HG02798 (cell line): Measurements from ENCODE around the gene KLF2.
A peak's percentile ranks its signal among the peaks of the same experiment; 100 is the strongest.
"Not testable (repeated sequence)": the region's sequence is repeated elsewhere in the genome, so short reads cannot be mapped to it uniquely, and the experiment has no call there.

Experiments used
- ATAC-seq: cut with Tn5 transposase; IDR thresholded peaks from one replicate; pipeline ENCODE4 v1.9.1; 2021; ENCODE audit warnings: mild to moderate bottlenecking; ENCODE audit not compliant: unreplicated experiment, poor library complexity

KLF2 gene

GRCh38 chr19:16335226-16335625 is 10.6 kb downstream of the KLF2 start:
- ATAC-seq = no peak

GRCh38 chr19:16336571-16336970 is 11.9 kb downstream of the KLF2 start:
- no peak for ATAC-seq

GRCh38 chr19:16337809-16338469 is 13.3 kb downstream of the KLF2 start:
- no peak for ATAC-seq

- ATAC-seq = peak; percentile 36
Observed at GRCh38 chr19:16338470-16339360, 14.1 kb downstream of the KLF2 start.

- ATAC-seq = no peak
Observed at GRCh38 chr19:16339361-16339725, 14.7 kb downstream of the KLF2 start.

GRCh38 chr19:16340092-16340491 is 15.5 kb downstream of the KLF2 start:
- ATAC-seq = no peak

- no peak for ATAC-seq
Observed at GRCh38 chr19:16340654-16341053, 16.0 kb downstream of the KLF2 start.

GRCh38 chr19:16342002-16342715 is 17.5 kb downstream of the KLF2 start:
- ATAC-seq = peak; percentile 47

- ATAC-seq = no peak
Observed at GRCh38 chr19:16343156-16343555, 18.5 kb downstream of the KLF2 start.

GRCh38 chr19:16345457-16345856 is 20.8 kb downstream of the KLF2 start:
- ATAC-seq = no peak

- not testable (repeated sequence) for ATAC-seq
Observed at GRCh38 chr19:16347099-16347498, 22.5 kb downstream of the KLF2 start.

- no peak for ATAC-seq
Observed at GRCh38 chr19:16347706-16348105, 23.1 kb downstream of the KLF2 start.

- no peak for ATAC-seq
Observed at GRCh38 chr19:16349551-16350152, 25.0 kb downstream of the KLF2 start.

- no peak for ATAC-seq
Observed at GRCh38 chr19:16351133-16351809, 26.6 kb downstream of the KLF2 start.

GRCh38 chr19:16355293-16356043 is 30.8 kb downstream of the KLF2 start:
- ATAC-seq = no peak

- ATAC-seq = no peak
Observed at GRCh38 chr19:16358456-16358855, 33.8 kb downstream of the KLF2 start.

GRCh38 chr19:16359074-16359473 is 34.4 kb downstream of the KLF2 start:
- ATAC-seq = no peak

- no peak for ATAC-seq
Observed at GRCh38 chr19:16359964-16360363, 35.3 kb downstream of the KLF2 start.

- no peak for ATAC-seq
Observed at GRCh38 chr19:16360738-16361137, 36.1 kb downstream of the KLF2 start.
